Endodermal cell (in vitro differentiated cells): ENCODE measurements around the gene CORO6. TPM values are rescaled to one million over a fixed set of nuclear protein-coding genes. Genes with fewer than 3 reads are reported as not detected.

Source experiments
- DNase-seq: peaks from one replicate; pipeline ENCODE4 v3.0.0-alpha.2; 2017
- H3K27ac ChIP-seq: 2 replicates; pipeline ENCODE4 v1.5.1; 2013; ENCODE audit warnings: mild to moderate bottlenecking, low read depth, low read length, moderate library complexity
- H3K27me3 ChIP-seq: 2 replicates; pipeline ENCODE4 v1.6.1; 2013; ENCODE audit warnings: mild to moderate bottlenecking, low read length, moderate library complexity; ENCODE audit not compliant: insufficient read depth, control insufficient read depth, poor library complexity, severe bottlenecking
- H3K36me3 ChIP-seq: 2 replicates; pipeline ENCODE4 v1.7.0; 2013; ENCODE audit warnings: mild to moderate bottlenecking, low read length, moderate library complexity; ENCODE audit not compliant: control insufficient read depth, insufficient read depth
- H3K4me1 ChIP-seq: one replicate; pipeline ENCODE4 v1.7.0; 2013; ENCODE audit warnings: low read length; ENCODE audit not compliant: control insufficient read depth, insufficient read depth
- H3K4me3 ChIP-seq: 2 replicates; pipeline ENCODE4 v1.5.1; 2013; ENCODE audit warnings: mild to moderate bottlenecking, low read length, moderate library complexity
- H3K9ac ChIP-seq: 2 replicates; pipeline ENCODE4 v1.6.1; 2013; ENCODE audit warnings: mild to moderate bottlenecking, low read length, moderate library complexity; ENCODE audit not compliant: poor library complexity, severe bottlenecking; ENCODE audit errors: extremely low read depth
- H3K9me3 ChIP-seq: 2 replicates; pipeline ENCODE4 v1.6.1; 2013; ENCODE audit warnings: mild to moderate bottlenecking, low read length, moderate library complexity; ENCODE audit not compliant: control insufficient read depth
- H3K27ac Mint-ChIP-seq: 2 replicates; pipeline ENCODE4 v1.8.0; 2020; ENCODE audit warnings: mixed read lengths
- H3K27me3 Mint-ChIP-seq: 2 replicates; pipeline ENCODE4 v1.8.0; 2021; ENCODE audit warnings: mild to moderate bottlenecking, mixed read lengths; ENCODE audit not compliant: insufficient read depth
- H3K36me3 Mint-ChIP-seq: 2 replicates; pipeline ENCODE4 v1.8.0; 2020; ENCODE audit warnings: low read depth, mixed read lengths
- H3K4me1 Mint-ChIP-seq: 2 replicates; pipeline ENCODE4 v1.8.0; 2020; ENCODE audit warnings: mixed read lengths
- H3K4me3 Mint-ChIP-seq: 2 replicates; pipeline ENCODE4 v1.8.0; 2020; ENCODE audit warnings: mild to moderate bottlenecking, moderate library complexity, mixed read lengths
- H3K9me3 Mint-ChIP-seq: 2 replicates; pipeline ENCODE4 v1.8.0; 2020; ENCODE audit warnings: mild to moderate bottlenecking, mixed read lengths
- CTCF ChIP-seq: fragments of 200-600 bp; sonication (generic); conservative IDR thresholded peaks from 2 replicates; pipeline ENCODE4 v1.5.0; 2021; ENCODE audit warnings: antibody characterized with exemption, mild to moderate bottlenecking
- WGBS, 2 experiments: methylation state at CpG; one replicate each; pipeline versions ENCODE4 v1.1.5 to v1.1.7; 2013; ENCODE audit warnings: missing lambda C conversion rate in 2 of 2, mixed read lengths in 1 of 2; ENCODE audit not compliant: insufficient coverage in 1 of 2, insufficient read length in 1 of 2; 5-methylcytosine and 5-hydroxymethylcytosine counted together
- total RNA-seq, 2 donors: library from RNA; stranded (reverse); fragmentation: NEBNext Ultra II Directional in 1 of 2; extraction: Animal tissue kit (Norgen Biotek cat#: 25700) in 1 of 2; gene quantifications; 2 replicates in 1 of 2; 3 replicates in 1 of 2; pipeline ENCODE4 v1.2.1, GENCODE V29; 2021

The CORO6 gene
- total RNA-seq, 2 donors from 2014 or later, result 0.86 to 1.00 TPM

DNA sequence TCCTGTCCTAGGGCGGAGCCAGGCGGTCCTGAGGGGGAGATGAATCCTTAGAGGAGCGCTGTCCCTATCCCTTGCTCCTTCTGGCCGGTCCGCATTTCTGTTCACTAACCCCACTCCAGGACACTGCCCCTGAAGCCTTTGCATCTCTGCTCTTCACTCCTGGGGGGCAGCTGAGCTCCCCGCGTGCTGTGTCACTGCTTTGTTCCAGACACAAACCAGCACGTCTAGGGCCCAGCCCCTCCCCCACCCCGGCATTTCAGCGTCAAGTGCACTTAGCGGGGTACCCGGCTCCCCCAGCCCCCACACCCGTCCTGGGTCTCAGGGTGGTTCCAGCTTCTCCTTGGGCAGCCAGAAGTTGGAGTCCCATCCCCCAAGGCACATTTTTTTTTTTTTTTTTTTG is 8.9 kb downstream of the CORO6 start:
- WGBS, 2 experiments, result 52 to 56% methylated on average over 8 to 13 of the region's 13 CpGs
- Histone ChIP-seq H3K4me1 (no peaks in the 10 kb centered on the region), H3K9ac (no peak overlapping the region), H3K4me3 (no peak overlapping the region), H3K27me3 (peaks cover 59% of the 10 kb centered on the region), H3K36me3 (no peaks in the 10 kb centered on the region), H3K9me3 (no peaks in the 10 kb centered on the region), H3K27ac (peak overlapping the region; percentile 88)
- peaks cover 2% of the 10 kb centered on the region for H3K4me1 Mint-ChIP-seq
- H3K9me3 Mint-ChIP-seq, result peaks cover 1% of the 10 kb centered on the region
- no peak overlapping the region for H3K4me3 Mint-ChIP-seq
- no peak for TF ChIP-seq CTCF
- H3K27ac Mint-ChIP-seq, result no peak overlapping the region
- DNase-seq, result no peak
- H3K27me3 Mint-ChIP-seq, result peaks cover 91% of the 10 kb centered on the region
- H3K36me3 Mint-ChIP-seq, result no peaks in the 10 kb centered on the region

GRCh38 chr17:29613352-29613837 is 9.3 kb downstream of the CORO6 start:
- peaks cover 2% of the 10 kb centered on the region for H3K4me1 Mint-ChIP-seq
- peaks cover 1% of the 10 kb centered on the region for H3K9me3 Mint-ChIP-seq
- peaks cover 86% of the 10 kb centered on the region for H3K27me3 Mint-ChIP-seq
- no peaks in the 10 kb centered on the region for H3K36me3 Mint-ChIP-seq
- Histone ChIP-seq H3K9me3 (no peaks in the 10 kb centered on the region), H3K9ac (no peak overlapping the region), H3K27me3 (peaks cover 54% of the 10 kb centered on the region), H3K36me3 (no peaks in the 10 kb centered on the region), H3K4me1 (no peaks in the 10 kb centered on the region), H3K27ac (peak overlapping the region; percentile 88), H3K4me3 (no peak overlapping the region)
- no peak overlapping the region for H3K27ac Mint-ChIP-seq
- TF ChIP-seq CTCF, result peak; percentile 95
- WGBS, 2 experiments, result 11 to 16% methylated on average over 4 to 50 of the region's 50 CpGs
- no peak overlapping the region for H3K4me3 Mint-ChIP-seq
- DNase-seq, result peak; percentile 100

- TF ChIP-seq CTCF, result no peak
- no peak overlapping the region for H3K4me3 Mint-ChIP-seq
- Histone ChIP-seq H3K9ac (no peak overlapping the region), H3K36me3 (no peaks in the 10 kb centered on the region), H3K4me1 (no peaks in the 10 kb centered on the region), H3K27ac (no peak overlapping the region), H3K4me3 (no peak overlapping the region), H3K27me3 (peaks cover 47% of the 10 kb centered on the region), H3K9me3 (no peaks in the 10 kb centered on the region)
- no peak for DNase-seq
- peaks cover 2% of the 10 kb centered on the region for H3K4me1 Mint-ChIP-seq
- H3K36me3 Mint-ChIP-seq, result no peaks in the 10 kb centered on the region
- peaks cover 79% of the 10 kb centered on the region for H3K27me3 Mint-ChIP-seq
- 92% methylated on average over 63 to 85 of the region's 85 CpGs for WGBS, 2 experiments
- H3K9me3 Mint-ChIP-seq, result peaks cover 1% of the 10 kb centered on the region
- no peak overlapping the region for H3K27ac Mint-ChIP-seq
Observed at GRCh38 chr17:29612404-29613280, 10.1 kb downstream of the CORO6 start.
